ENCODE data around the gene ELOVL5.

DNA sequence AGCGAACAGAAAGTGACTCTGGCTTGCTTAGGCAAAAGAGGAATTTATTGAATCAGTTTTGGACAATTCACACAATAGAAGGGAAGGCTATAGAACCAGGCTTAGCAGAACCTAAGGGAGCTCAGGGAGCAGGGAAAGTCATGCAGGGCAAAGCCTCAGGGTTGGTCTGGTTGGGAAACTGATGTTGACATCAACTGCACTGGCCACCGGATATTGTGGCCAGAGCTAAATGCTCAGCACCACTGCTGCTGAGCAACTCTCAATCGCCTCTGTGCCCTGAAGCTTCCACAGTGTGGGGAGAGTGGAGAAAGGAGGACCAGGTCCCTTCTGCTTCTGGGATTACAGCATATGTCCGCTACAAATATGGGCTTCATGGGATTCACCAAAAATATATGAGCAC lies 106.8 kb downstream of the ELOVL5 start:
- TF ChIP-seq, protein P1, sequence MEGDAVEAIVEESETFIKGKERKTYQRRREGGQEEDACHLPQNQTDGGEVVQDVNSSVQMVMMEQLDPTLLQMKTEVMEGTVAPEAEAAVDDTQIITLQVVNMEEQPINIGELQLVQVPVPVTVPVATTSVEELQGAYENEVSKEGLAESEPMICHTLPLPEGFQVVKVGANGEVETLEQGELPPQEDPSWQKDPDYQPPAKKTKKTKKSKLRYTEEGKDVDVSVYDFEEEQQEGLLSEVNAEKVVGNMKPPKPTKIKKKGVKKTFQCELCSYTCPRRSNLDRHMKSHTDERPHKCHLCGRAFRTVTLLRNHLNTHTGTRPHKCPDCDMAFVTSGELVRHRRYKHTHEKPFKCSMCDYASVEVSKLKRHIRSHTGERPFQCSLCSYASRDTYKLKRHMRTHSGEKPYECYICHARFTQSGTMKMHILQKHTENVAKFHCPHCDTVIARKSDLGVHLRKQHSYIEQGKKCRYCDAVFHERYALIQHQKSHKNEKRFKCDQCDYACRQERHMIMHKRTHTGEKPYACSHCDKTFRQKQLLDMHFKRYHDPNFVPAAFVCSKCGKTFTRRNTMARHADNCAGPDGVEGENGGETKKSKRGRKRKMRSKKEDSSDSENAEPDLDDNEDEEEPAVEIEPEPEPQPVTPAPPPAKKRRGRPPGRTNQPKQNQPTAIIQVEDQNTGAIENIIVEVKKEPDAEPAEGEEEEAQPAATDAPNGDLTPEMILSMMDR (conservative IDR thresholded peaks at IDR 0.05; ENCODE audit: low read length) = no peak
- TF ChIP-seq EZH2phosphoT487 (IDR thresholded peaks at IDR 0.05; ENCODE audit: borderline replicate concordance) = no peak

All from Loucy (cell line).